ENCODE measurements around the gene SCFD2. TPM values are rescaled to one million over a fixed set of nuclear protein-coding genes. Genes with fewer than 3 reads are reported as not detected.

SCFD2 gene
- total RNA-seq, 1 donor from 2014 or later, result 11.9 TPM

DNA sequence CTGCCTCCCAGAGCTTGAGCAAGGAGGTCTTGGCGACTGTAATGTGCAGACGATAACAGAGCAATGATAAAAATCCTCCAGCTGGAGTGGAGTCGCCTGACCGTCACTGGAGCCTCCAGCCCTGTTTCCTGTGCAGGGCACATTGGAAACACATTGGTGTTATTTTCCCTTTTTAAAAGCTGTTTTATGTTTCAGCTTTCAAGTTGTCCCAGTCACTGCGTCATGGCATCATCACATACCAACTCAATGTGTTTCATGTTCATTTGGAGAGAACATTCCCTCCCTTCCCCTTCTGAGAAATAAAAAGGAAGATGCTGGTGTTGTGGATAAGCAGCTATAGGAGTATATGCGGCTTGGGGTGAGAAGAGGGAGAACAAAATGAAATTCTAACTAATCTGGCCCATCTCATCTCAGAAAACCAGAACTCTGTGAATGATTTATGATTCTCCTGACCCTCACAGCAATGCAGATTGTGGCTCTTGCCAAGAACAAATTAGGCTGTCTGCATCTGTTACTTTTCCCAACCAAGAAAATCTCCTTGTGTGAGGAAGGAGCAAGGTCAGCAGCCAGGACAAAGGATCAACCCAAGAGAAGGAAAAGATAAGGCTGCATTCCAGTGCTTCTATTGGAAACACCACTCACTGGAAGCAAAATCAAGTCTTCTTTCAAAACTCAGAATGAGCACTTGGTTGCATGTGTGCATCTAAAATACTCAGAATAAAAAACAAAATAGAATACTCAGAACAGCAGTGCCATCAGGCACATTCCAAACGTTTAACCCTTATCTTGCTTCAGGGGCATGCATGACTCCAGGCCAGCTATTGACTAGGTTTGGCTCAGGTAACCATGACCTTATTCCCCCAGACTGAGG is 369.4 kb downstream of the SCFD2 start:
- H3K27me3 ChIP-seq (ENCODE audit: insufficient read depth, low read length), result no peaks in the 10 kb centered on the region
- peaks cover 6% of the 10 kb centered on the region for H3K9me3 Mint-ChIP-seq (ENCODE audit: unreplicated experiment)
- H3K4me3 ChIP-seq (ENCODE audit: insufficient read depth, low read depth, low read length), result no peak overlapping the region
- no peaks in the 10 kb centered on the region for H3K36me3 ChIP-seq (ENCODE audit: insufficient read depth, low read length)
- H3K27ac ChIP-seq (ENCODE audit: low read depth, low read length), result no peak overlapping the region
- no peaks in the 10 kb centered on the region for H3K9me3 ChIP-seq (ENCODE audit: insufficient read depth, low read depth, low read length)
- H3K79me2 ChIP-seq (ENCODE audit: insufficient read depth, low read length), result no peaks in the 10 kb centered on the region
- peaks cover 8% of the 10 kb centered on the region for H3K4me1 ChIP-seq (ENCODE audit: insufficient read depth, low read length)
- DNase-seq (ENCODE audit: low read depth), result peak; percentile 61
- H2AFZ ChIP-seq (ENCODE audit: low read depth, low read length), result no peak overlapping the region
- no peak overlapping the region for H3K27ac Mint-ChIP-seq (ENCODE audit: unreplicated experiment)
- no peaks in the 10 kb centered on the region for H3K27me3 Mint-ChIP-seq (ENCODE audit: low read depth, unreplicated experiment)
- no peak overlapping the region for H3K4me3 Mint-ChIP-seq (ENCODE audit: unreplicated experiment)
- H3K4me1 Mint-ChIP-seq (ENCODE audit: low read depth, unreplicated experiment), result peaks cover 19% of the 10 kb centered on the region
- TF ChIP-seq EZH2 (IDR thresholded peaks at IDR 0.05; ENCODE audit: insufficient read depth, low read length), result no peak
- TF ChIP-seq, protein P1, sequence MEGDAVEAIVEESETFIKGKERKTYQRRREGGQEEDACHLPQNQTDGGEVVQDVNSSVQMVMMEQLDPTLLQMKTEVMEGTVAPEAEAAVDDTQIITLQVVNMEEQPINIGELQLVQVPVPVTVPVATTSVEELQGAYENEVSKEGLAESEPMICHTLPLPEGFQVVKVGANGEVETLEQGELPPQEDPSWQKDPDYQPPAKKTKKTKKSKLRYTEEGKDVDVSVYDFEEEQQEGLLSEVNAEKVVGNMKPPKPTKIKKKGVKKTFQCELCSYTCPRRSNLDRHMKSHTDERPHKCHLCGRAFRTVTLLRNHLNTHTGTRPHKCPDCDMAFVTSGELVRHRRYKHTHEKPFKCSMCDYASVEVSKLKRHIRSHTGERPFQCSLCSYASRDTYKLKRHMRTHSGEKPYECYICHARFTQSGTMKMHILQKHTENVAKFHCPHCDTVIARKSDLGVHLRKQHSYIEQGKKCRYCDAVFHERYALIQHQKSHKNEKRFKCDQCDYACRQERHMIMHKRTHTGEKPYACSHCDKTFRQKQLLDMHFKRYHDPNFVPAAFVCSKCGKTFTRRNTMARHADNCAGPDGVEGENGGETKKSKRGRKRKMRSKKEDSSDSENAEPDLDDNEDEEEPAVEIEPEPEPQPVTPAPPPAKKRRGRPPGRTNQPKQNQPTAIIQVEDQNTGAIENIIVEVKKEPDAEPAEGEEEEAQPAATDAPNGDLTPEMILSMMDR (IDR thresholded peaks at IDR 0.05; ENCODE audit: insufficient read depth, low read depth, low read length), result no peak
- H3K36me3 Mint-ChIP-seq (ENCODE audit: low read depth, unreplicated experiment), result peaks cover 3% of the 10 kb centered on the region
- no peak overlapping the region for H3K9ac ChIP-seq (ENCODE audit: low read length)
- H3K4me2 ChIP-seq (ENCODE audit: low read length), result peak overlapping the region; percentile 26
- no peaks in the 10 kb centered on the region for H4K20me1 ChIP-seq (ENCODE audit: insufficient read depth, low read length)
- no peak for FAIRE-seq

DNA sequence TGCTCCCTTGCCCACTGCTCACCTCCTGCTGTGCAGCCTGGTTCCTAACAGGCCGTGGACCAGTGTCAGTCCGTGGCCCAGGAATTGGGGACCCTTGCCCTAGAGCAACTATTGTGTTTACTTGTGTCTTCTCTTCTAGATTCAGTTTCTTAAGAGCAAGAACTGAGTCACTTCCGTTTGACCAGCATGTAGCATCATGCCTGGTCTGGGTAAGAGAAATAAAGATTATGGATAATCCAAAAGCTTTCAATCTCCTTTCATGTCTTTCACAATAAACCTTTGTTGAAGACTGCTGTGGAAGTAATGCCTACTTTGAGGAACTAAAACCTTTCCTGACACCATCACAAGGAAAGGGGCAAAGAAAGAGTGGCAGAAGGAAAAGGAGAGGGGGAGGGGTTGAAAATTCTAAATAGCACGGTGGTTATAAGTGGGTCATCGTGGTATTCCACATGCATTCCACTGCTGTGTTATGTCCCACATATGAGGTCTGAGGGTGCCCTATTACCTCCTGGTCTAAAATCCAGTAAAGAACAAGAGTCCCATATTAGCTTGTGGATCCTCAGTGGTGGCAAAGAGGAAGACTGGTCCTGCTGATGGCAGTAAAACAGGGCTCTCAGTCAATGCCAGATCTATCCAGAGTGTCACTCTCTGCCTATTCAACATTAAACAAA is 370.4 kb downstream of the SCFD2 start:
- peaks cover 11% of the 10 kb centered on the region for H3K9me3 Mint-ChIP-seq (ENCODE audit: unreplicated experiment)
- Histone ChIP-seq H3K79me2 (ENCODE audit: insufficient read depth, low read length) (no peaks in the 10 kb centered on the region), H3K4me2 (ENCODE audit: low read length) (peak overlapping the region; percentile 11), H3K4me1 (ENCODE audit: insufficient read depth, low read length) (peaks cover 8% of the 10 kb centered on the region), H3K9me3 (ENCODE audit: insufficient read depth, low read depth, low read length) (no peaks in the 10 kb centered on the region), H4K20me1 (ENCODE audit: insufficient read depth, low read length) (no peaks in the 10 kb centered on the region), H3K9ac (ENCODE audit: low read length) (no peak overlapping the region), H3K27me3 (ENCODE audit: insufficient read depth, low read length) (no peaks in the 10 kb centered on the region), H2AFZ (ENCODE audit: low read depth, low read length) (no peak overlapping the region), H3K4me3 (ENCODE audit: insufficient read depth, low read depth, low read length) (no peak overlapping the region), H3K36me3 (ENCODE audit: insufficient read depth, low read length) (no peaks in the 10 kb centered on the region), H3K27ac (ENCODE audit: low read depth, low read length) (no peak overlapping the region)
- TF ChIP-seq, protein P1 (IDR thresholded peaks at IDR 0.05; ENCODE audit: insufficient read depth, low read depth, low read length), result no peak
- no peak for TF ChIP-seq EZH2 (IDR thresholded peaks at IDR 0.05; ENCODE audit: insufficient read depth, low read length)
- no peak overlapping the region for H3K27ac Mint-ChIP-seq (ENCODE audit: unreplicated experiment)
- no peaks in the 10 kb centered on the region for H3K27me3 Mint-ChIP-seq (ENCODE audit: low read depth, unreplicated experiment)
- DNase-seq (ENCODE audit: low read depth), result peak; percentile 26
- FAIRE-seq, result no peak
- H3K4me3 Mint-ChIP-seq (ENCODE audit: unreplicated experiment), result no peak overlapping the region
- peaks cover 19% of the 10 kb centered on the region for H3K4me1 Mint-ChIP-seq (ENCODE audit: low read depth, unreplicated experiment)
- H3K36me3 Mint-ChIP-seq (ENCODE audit: low read depth, unreplicated experiment), result peaks cover 8% of the 10 kb centered on the region

Data from astrocyte (in vitro differentiated cells and primary cell).